ENCODE measurements around the gene LRPPRC. TPM values are rescaled to one million over a fixed set of nuclear protein-coding genes. Genes with fewer than 3 reads are reported as not detected.

LRPPRC gene
- total and polyA plus RNA-seq, 2 donors (not counting 3 experiments of a cell fraction or from before 2014, with no cell fraction given): 22.6 to 94.0 TPM

DNA sequence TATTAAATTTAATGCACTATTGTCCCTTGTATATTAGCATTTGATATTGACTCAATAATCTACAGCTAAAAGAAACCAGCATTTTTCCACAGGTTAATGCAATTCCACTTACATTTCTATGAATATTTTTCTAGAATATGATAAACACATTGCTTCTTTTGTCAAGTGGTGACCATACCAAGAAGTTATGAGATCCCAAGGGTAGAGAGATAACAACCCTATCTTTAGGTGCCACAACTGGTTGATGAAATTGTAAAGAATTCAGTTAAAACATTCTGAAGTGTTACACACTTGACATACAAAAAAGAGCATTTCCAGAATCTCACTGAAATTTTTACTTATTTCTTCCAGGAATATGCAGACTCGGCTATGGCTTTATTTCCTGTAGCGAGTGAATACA is 101.0 kb downstream of the LRPPRC start:
- Histone ChIP-seq H3K9me1 (replicated peaks; ENCODE audit: control insufficient read depth, extremely low read depth, insufficient read depth, low read length) (no peaks in the 10 kb centered on the region), H4K20me1 (replicated peaks; ENCODE audit: control insufficient read depth, extremely low read depth, insufficient read depth, low read length) (no peaks in the 10 kb centered on the region), H3K4me3 (replicated peaks in 1 of 3; ENCODE audit: insufficient read depth in 1 of 3, low read depth in 1 of 3, low read length in 3 of 3) (no peak overlapping the region), H3K27ac (ENCODE audit: insufficient read depth, low read depth, low read length) (no peak overlapping the region), H3K36me3 (ENCODE audit: control insufficient read depth in 2 of 2, extremely low read depth in 1 of 2, insufficient read depth in 2 of 2, low read length in 2 of 2) (peaks cover 14% of the 10 kb centered on the region in 2 experiments), H3K4me1 (ENCODE audit: control insufficient read depth, extremely low read depth, insufficient read depth, low read length) (no peaks in the 10 kb centered on the region), H3K79me2 (ENCODE audit: control insufficient read depth, insufficient read depth, low read length) (no peaks in the 10 kb centered on the region), H3K27me3 (ENCODE audit: control insufficient read depth in 2 of 2, insufficient read depth in 2 of 2, low read length in 2 of 2) (no peaks in the 10 kb centered on the region), H3K4me2 (ENCODE audit: insufficient read depth, low read length) (no peak overlapping the region), H3K9me3 (replicated peaks; ENCODE audit: control insufficient read depth, insufficient read depth, low read length) (no peaks in the 10 kb centered on the region), H3K9ac (replicated peaks; ENCODE audit: extremely low read depth, insufficient read depth, low read length) (no peak overlapping the region), H2AFZ (ENCODE audit: low read depth, low read length) (no peak overlapping the region)
- DNase-seq (ENCODE audit: low read depth, low spot score) (no peak), FAIRE-seq (no peak)
- dilution Hi-C loops (cut with MboI; ENCODE audit: extremely low pct_ligation_motif_present, low sequenced_read_pairs) (no loop called here), intact Hi-C loops (cut with micrococcal nuclease) (no loop called here)
- ChIA-PET CTCF (no interaction called here), POLR2A (no interaction called here)
- no TSS peak for BruUV-seq (replicated peaks)
- no peak for TF ChIP-seq MYC (IDR thresholded peaks at IDR 0.05; ENCODE audit: low read depth, low read length)
- TF ChIP-seq GATA2 (IDR thresholded peaks at IDR 0.05; ENCODE audit: insufficient read depth, insufficient read length, low read depth, low read length): no peak
- no peak for TF ChIP-seq POLR2AphosphoS5 (IDR thresholded peaks at IDR 0.05; ENCODE audit: insufficient read depth, low read depth, low read length)
- TF ChIP-seq POLR2A (IDR thresholded peaks at IDR 0.05; ENCODE audit: low read depth, low read length): no peak
- TF ChIP-seq, protein P1, sequence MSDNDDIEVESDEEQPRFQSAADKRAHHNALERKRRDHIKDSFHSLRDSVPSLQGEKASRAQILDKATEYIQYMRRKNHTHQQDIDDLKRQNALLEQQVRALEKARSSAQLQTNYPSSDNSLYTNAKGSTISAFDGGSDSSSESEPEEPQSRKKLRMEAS (IDR thresholded peaks at IDR 0.05; ENCODE audit: insufficient read depth, insufficient read length): no peak
- no peak for TF ChIP-seq EZH2 (IDR thresholded peaks at IDR 0.05; ENCODE audit: borderline replicate concordance, low read depth, low read length, severe bottlenecking)
- TF ChIP-seq, protein P2, sequence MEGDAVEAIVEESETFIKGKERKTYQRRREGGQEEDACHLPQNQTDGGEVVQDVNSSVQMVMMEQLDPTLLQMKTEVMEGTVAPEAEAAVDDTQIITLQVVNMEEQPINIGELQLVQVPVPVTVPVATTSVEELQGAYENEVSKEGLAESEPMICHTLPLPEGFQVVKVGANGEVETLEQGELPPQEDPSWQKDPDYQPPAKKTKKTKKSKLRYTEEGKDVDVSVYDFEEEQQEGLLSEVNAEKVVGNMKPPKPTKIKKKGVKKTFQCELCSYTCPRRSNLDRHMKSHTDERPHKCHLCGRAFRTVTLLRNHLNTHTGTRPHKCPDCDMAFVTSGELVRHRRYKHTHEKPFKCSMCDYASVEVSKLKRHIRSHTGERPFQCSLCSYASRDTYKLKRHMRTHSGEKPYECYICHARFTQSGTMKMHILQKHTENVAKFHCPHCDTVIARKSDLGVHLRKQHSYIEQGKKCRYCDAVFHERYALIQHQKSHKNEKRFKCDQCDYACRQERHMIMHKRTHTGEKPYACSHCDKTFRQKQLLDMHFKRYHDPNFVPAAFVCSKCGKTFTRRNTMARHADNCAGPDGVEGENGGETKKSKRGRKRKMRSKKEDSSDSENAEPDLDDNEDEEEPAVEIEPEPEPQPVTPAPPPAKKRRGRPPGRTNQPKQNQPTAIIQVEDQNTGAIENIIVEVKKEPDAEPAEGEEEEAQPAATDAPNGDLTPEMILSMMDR (IDR thresholded peaks at IDR 0.05; ENCODE audit: extremely low read depth in 1 of 2, insufficient read depth in 1 of 2, low read depth in 1 of 2, low read length in 2 of 2): no peak
- no peak for TF ChIP-seq JUN (IDR thresholded peaks at IDR 0.05; ENCODE audit: borderline replicate concordance, insufficient read depth, insufficient read length, low read depth)
- TF ChIP-seq FOS (IDR thresholded peaks at IDR 0.05; ENCODE audit: borderline replicate concordance, insufficient read depth, low read length): no peak
